Endometrial microvascular endothelial cells (primary cell): ENCODE data around the gene ATCAY. TPM values are rescaled to one million over a fixed set of nuclear protein-coding genes. Genes with fewer than 3 reads are reported as not detected.
"Not testable (repeated sequence)": the region's sequence is repeated elsewhere in the genome, so short reads cannot be mapped to it uniquely, and the experiment has no call there.

Experiments
- in situ Hi-C: cut with HindIII; loops from 2 replicates; pipeline ENCODE4 v1.10.0; 2017; ENCODE audit warnings: low sequenced_read_pairs, low pct_unique_long_range_greater_than_20kb; ENCODE audit errors: inconsistent ontology term
- total RNA-seq: library from RNA; depleted of rRNA; stranded (reverse); fragments of >200 nt; gene quantifications from one replicate; pipeline ENCODE4 v1.2.3, GENCODE V29; 2015; ENCODE audit errors: inconsistent ontology term

The ATCAY gene
- total RNA-seq, 1 donor from 2014 or later: not detected

DNA sequence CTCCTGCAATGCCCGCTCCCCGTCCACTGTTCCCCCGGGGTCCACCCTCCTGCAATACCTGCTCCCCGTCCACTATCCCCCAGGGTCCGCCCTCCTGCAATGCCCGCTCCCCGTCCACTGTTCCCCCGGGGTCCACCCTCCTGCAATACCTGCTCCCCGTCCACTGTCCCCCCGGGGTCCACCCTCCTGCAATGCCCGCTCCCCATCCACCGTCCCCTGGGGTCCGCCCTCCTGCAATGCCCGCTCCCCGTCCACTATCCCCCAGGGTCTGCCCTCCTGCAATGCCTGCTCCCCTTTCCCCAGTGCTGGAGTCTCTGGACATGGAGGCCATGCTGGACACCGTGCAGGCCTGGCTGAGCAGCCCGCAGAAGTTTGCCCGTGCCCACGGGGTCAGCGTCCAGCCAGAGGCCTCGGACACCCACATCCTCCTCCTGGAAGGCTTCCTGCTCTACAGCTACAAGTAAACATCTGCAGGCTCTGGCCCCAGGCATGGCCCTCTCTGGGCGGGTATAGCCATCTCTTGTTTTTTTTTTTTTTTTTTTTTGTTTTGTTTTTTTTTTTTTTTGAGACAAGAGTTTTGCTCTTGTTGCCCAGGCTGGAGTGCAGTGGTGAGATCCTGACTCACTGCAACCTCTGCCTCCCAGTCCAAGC, 57.9 kb downstream of the ATCAY start:
- in situ Hi-C loops: not testable (repeated sequence)

DNA sequence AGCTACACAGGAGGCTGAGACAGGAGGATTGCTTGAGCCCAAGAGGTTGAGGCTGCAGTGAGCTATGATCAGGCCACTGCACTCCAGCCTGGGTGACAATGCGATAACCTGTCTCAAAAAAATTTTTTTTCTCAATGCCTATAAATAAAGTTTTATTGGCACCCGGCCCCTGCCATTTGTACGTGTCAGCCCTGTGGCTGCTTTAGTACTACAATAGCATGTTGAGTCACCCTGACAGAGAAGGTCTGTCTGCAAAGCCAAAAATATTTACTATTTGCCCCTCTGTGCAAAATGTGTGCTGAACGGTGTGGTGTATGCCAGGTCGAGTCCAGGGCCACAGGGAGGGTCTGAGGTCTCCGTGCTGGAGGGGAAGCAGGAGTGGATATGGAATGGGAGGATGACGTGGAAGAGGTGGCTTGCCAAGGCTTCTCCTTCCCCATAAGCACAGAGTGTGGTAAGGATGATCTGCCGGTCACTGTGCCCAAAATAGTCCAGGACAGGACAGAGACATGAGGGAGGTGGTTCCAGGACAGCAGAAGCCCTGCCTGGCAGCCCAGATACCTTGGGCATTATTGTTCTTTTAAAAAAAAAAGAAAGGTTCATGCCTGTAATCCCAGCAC, 62.4 kb downstream of the ATCAY start:
- in situ Hi-C loops: no loop called here

DNA sequence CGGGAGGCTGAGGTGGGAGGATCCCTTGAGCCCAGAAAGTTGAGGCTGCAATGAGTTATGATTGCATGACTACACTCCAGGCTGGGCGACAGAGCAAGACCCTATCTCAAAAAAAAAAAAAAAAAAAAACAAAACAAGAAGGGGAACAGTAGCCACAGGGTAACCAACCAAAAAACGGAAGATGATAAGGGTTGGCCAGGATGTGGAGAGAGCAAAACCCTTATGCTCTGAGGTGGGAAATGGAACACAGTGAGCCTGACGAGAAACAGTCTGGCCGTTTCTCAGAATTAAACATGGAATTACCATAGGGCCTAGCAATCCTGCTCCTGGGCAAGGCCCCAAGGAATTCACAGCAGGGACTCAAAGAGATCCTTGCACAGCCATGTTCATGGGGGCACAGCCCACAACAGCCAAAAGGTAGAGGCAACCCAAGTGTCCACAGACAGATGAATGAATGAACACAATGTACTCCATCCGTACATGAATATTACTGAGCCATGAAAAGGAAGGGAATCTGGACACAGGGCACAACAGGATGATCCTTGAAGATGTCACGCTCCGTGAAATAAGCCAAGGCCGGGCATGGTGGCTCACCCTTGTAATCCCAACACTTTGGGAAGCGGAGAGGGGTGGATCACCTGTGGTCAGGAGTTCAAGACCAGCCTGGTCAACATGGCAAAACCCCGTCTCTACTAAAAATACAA, 63.7 kb downstream of the ATCAY start:
- in situ Hi-C loops: no loop called here

DNA sequence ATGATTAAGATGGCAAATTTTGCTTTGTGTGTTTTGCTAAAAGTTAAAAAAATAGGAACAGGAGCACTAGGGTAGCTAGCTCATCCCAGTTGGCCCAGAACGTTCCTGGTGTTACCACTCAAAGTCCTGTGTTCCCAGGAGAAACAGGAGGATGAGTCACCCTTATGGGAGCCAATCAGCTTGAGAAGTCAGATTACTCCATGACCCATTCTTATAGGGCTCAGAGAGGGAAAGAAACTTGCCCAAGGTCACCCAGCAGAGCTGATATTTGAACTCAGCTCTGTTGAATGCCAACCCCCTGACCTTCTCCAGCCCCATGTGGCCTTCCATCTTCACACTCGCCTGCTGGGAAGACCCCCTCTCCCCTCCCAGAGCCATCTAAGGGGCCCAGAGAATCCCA, 65.4 kb downstream of the ATCAY start:
- in situ Hi-C loops: no loop called here

DNA sequence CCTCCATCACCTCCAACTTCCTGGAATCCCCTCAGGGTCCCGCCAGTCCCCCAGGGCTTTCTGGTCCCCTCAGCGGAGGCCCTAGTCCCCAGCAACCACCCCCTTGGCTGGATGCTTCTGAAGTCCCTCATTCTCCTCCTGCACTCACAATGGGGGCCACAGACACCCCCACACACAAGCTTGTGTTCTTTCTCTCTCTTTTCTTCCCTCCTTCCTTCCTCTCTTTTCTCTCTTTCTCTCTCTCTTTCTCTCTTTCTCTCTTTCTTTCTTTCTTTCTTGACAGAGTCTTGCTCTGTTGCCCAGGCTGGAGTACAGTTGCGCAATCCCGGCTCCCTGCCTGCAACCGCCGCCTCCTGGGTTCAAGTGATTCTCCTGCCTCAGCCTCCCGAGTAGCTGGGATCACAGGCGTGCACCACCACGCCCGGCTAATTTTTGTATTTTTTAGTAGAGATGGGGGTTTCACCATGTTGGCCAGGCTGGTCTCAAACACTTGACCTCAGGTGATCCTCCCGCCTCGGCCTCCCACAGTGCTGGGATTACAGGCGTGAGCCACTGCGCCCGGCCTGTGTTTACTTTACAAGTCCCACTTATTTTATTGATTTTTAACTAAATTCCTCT, 66.9 kb downstream of the ATCAY start:
- in situ Hi-C loops: not testable (repeated sequence)

DNA sequence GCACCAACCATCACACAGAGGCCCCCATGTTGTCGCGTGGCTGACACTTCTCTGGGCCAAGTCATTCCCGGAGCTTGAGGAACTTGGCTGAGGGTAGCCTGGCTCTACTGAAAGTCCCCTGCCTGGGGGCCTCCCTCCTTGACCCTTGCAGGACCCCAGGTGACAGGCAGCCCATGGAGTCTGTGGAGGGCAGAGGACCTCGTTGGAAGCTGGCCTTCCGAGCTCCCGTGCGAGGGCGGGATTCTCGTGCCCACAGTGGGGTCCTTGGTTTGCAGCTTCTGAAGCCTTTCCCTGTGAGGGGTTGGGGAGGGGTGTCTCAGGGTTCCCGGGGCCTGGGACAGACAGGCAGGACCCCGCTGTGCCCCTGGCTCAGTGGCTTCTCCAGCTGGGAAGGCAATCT, 68.8 kb downstream of the ATCAY start:
- in situ Hi-C loops: no loop called here

DNA sequence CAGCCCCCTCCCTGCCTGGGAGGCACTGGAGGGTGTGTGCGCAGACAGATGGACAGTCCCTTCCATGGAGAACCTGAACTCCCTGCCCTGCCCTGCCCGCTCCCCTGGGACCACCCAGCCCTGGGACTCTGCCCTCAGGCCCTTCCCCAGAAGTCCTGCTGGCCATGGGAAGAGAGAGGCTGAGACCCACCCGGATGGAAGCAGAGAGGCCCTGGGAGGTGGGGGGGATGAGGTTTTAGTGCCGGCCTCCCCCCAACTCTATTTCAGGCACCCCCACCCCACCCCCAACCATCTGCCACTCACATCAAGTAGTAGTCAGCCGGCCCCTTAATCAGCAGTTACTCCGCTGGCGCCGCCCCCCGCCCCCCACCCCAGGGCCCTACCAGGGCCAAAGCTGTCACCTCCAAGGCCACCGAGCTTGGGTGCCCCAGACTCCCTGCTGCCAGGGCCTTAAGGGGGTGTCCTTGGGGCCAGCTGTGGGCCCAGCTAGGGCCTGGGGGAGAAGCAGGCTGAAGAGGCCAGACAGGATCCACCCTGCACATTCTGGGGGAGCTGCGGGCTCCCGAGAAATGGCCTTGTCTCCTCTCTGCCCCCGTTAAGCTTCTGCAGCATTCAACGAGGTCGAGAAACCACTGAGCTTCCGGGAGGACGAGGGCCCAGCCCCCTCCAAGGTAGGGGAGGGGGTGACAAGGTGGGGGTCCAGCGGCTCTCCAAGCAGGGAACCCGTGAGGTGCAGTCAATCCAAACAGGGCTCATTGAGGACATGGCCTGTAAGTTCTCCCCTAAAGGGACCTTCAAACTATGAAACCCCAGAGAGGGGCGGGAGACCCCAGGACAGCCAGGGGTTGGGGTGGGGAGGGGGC, 69.7 kb downstream of the ATCAY start:
- in situ Hi-C loops: no loop called here

DNA sequence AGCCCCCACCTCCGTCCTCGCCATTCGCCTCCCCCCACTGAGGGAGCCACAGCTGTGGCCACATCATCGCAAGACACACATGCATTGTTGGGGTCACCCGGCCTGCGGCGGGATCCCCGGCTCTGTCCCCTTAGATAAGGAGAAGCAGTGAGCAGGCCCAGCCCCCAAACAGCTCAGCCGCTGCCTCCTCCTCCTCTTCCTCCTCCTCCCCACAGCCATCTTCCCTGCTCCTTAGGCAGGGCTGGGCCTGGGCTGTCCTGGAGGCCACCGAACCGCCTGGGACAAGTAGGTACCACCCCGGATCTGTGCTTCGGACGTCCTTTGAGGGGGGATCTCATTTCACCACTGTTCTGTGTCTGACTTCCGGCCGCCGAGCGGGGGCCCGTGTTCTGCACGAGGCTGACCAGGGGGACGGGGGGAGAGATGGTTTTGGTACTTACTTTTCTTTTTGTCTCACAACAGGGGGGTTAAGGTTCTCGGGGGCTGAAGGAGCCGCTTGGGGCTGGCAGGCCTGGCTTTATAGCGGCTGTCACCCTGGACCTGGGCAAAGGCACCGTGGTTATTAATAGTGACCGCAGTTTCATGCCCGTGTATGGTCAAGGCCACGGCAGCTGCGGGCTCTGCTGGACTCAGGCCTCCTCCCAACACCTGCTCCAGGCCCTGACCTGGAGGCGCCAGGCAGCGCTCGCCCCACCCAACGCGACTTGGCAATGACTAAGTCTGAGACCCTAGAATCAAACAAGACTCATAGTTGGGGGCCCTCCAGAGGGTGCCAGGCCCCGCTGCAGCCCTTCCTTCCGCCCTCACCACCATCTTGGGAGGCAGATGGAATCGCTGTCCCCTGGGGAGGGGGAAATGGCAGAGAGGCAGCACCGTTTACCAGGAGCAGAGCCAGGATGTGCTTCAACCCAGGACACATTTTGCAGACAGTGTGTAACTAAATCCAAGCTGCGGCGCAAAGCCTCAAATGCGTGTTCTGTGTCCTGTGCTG, 70.7 kb downstream of the ATCAY start:
- in situ Hi-C loops: no loop called here

DNA sequence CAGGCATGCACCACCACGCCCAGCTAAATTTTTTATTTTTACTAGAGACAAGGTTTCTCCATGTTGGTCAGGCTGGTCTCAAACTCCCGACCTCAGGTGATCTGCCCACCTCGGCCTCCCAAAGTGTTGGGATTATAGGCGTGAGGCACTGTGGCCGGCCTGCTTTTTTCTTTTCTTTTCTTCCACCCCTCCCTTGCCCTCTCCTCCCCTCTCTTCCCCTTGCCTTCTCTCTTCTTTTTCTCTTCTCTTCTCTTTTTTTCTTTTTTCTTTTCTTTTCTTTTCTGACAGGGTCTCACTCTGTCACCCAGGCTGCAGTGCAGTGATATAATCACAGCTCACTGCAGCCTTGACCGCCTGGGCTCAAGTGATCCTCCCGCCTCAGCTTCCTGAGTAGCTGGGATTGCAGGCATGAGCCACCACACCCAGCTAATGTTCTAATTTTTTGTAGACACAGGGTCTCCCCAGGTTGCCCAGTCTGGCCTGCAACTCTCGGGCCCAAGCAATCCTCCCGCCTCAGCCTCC, 72.3 kb downstream of the ATCAY start:
- in situ Hi-C loops: not testable (repeated sequence)

DNA sequence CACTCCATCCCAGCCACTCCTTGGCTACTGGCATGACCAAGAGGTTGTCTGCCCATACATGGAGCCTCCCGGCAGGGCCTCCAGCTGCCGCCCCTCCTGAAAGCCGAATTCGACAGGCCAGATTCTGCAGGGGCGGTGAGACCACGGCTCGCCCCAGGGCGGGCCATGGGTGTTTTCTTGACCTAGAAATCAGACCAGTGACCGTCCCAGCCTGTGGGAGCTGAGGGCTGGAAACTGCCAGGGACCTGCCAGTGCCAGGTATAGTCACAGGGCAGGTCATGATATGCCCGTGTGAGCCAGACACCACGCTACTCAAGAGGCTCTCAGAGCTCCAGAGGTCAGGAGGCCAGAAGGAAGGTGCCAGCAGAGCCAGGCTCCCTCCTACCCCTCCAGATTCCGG, 73.6 kb downstream of the ATCAY start:
- in situ Hi-C loops: no loop called here

DNA sequence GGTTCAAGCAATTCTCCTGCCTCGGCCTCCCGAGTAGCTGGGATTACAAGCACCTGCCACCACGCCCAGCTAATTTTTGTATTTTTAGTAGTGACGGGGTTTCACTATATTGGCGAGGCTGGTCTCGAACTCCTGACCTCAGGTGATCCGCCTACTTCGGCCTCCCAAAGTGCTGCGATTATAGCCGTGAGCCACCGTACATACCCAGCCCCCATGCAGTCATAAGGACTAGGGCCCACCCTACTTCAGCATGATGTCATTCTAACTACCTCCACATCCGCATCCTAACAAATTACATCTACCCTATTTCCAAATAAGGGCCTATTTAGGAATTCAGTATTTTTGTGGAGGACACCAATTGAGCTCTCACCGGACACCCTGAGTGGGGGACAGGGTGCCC, 74.8 kb downstream of the ATCAY start:
- in situ Hi-C loops: not testable (repeated sequence)

DNA sequence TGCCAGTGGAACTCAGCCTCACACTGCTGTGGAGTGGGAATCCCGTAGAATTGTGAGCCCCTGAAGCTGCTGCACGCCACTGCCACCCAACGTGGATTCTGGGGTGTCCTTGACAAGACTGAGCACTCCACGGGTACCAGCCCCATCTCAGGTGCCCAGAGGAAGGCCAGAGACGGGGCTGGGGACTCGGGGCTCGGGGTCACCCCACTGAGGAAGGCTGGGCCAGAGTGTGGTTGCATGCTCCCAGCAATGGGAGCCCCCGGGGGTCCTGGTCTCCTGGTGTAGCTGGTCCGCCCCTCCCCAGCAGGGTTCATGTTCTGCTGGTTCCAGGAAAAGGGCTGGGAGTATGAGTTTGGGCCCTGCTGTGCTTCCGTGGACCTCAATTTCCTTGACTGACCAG, 75.2 kb downstream of the ATCAY start:
- in situ Hi-C loops: no loop called here

DNA sequence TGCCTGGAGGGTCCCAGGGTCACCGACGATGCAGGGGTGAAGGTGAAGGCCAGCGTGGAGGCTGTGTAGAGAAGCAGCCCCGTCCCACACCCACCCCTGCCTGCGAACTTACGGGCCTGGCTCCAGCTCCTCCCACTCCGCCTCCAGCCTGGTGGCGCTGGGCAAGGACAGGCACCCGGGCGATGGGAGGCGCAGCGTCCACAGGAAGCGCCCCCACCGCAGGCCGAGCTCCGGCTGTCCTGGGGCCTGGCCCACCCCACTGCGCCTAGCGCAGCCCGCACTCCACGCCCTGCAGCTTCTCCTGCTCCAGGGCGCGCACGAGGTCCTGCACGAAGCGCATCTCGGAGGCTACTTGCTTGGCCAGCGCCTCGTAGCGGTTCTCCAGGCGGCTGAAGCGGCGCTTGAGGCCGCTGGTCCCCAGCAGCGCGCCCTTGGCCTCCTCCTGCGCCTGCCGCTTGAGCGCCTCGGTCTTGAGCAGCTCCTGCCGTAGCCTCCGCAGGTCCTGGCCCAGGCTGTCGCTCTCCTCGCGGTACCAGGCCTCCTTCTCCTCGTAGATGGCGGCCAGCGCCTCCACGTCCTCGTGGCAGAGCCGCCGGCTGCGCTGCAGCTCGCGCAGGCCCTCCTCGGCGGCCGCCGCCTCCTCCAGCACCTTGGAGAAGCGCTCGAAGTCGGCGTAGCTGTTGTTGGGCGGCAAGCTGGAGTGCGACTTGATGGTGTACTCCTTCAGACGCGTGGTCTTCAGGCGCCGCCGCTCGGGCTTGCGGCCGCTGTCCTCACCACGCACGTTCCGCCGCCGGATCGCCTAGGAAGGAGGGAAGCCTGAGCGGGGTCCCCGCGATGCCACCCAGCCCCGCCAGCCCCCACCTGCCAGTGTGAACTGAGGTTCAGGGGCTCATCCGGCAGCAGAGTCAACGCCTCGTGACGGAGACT, 78.6 kb downstream of the ATCAY start:
- in situ Hi-C loops: no loop called here

DNA sequence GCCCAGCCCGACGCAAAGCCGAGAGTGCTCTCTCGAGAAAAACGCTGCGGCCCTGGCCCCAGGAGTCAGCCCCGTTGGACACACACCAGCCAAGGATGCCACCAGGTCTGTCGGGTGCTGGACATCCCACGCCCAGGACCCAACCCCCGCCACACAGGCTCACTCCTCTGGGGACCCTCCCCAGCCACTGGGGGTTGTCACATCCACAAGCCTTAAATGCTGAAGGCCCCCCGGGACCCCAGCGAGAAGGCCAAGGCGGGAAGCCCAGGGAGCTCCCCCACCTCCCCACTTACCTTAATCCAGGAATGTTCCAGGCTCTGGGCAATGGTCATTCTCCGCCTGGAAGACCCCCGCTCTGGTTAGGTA, 79.3 kb downstream of the ATCAY start:
- in situ Hi-C loops: no loop called here

DNA sequence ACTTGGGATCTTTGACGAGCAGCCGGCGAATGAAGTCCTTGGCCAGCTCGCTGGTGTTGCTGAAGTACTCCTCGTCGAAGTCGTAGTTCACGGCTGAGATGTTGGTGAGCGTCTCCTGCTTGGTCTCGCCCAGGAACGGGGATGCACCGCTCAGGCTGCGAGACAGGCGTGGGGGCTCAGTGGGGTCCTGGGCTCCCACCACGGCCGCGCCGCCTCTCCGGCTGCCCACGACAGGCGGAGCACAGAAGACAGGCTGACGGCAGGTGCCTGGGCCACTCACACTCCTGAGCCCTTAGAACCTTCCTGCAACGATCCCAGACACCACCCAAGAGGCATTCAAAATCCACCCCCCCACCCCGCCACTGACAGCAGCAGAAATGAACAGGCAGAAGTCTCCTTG, 80.5 kb downstream of the ATCAY start:
- in situ Hi-C loops: no loop called here

DNA sequence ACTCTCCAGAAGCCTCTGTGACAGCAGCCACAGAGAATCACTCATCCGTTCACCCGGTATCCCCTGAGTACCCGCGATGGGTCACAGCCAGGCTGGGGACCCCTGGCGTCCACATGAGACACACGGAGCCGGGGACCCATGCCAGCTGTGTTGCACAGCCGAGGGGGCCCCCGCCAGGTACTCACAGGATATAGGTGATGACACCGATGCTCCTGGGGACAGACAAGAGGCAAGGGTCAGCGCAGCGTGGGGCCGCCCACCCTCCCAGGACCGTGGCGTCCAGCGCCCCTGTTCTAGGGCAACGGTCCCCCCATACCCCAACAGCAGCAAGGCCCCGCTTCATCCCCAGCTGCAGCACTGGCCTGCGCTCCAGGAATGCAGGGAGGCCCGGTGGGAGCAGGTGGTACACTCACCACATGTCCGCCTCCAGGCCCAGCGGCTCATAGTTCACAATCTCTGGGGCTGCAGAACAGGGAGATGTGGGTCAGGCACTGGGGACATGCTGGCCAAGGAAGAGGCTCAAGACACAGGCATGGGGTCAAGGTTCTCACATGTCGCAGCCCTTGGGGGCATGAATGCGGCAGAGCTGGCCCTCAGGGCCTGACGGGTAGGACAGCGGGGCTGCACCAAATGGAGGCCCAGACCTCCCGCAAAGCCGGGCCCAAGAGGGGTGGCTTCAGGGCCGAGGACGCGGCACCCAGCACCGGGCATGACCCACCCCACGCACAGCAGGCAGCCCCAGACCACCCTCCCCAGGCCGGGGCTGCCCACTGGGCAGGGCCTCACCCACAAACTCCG, 83.2 kb downstream of the ATCAY start:
- in situ Hi-C loops: no loop called here
